Nephron progenitor cell (in vitro differentiated cells): Measurements from ENCODE around the gene BTBD18.

Experiments
- DNase-seq: peaks from one replicate; pipeline ENCODE4 v3.0.0; 2021
- H3K27ac Mint-ChIP-seq: 2 replicates; pipeline ENCODE4 v1.8.0; 2021; ENCODE audit warnings: mild to moderate bottlenecking, moderate library complexity, mixed read lengths
- H3K27me3 Mint-ChIP-seq: 2 replicates; pipeline ENCODE4 v1.8.0; 2021; ENCODE audit warnings: mild to moderate bottlenecking, low read depth, mixed read lengths; ENCODE audit not compliant: poor library complexity
- H3K36me3 Mint-ChIP-seq: 2 replicates; pipeline ENCODE4 v1.8.0; 2021; ENCODE audit warnings: low read depth, mixed read lengths
- H3K4me1 Mint-ChIP-seq: 2 replicates; pipeline ENCODE4 v1.8.0; 2021; ENCODE audit warnings: mixed read lengths
- H3K4me3 Mint-ChIP-seq: 2 replicates; pipeline ENCODE4 v1.8.0; 2021; ENCODE audit warnings: mild to moderate bottlenecking, moderate library complexity, mixed read lengths
- H3K9me3 Mint-ChIP-seq: 2 replicates; pipeline ENCODE4 v1.8.0; 2021; ENCODE audit warnings: mild to moderate bottlenecking, moderate library complexity, mixed read lengths
- TF ChIP-seq, protein P1 (sequence below): fragments of 200-600 bp; sonication (generic); IDR thresholded peaks from 2 replicates; pipeline ENCODE4 v1.5.0; 2021; ENCODE audit warnings: antibody characterized with exemption

Gene BTBD18

DNA sequence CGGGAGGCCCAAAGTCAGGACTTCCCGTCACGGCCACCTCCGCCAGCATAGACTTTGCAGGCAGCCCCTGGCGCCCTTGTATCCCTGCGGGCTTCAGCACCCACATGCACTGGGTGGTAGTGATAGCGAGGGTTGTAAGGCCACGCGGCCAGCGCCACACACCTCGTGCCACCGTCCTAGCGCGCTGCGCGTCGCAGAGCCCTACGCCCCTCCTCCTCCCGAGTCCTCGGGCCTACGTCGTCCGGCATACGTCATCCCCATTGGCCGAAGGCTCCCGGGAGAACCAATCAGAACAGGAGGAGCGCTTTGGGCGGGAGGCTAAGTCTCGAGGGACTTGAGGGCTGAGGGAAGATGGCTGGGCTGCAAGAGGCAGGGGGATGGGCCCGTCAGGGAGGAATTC, 1.3 kb upstream of the BTBD18 start:
- Mint-ChIP-seq H3K4me3 (no peak overlapping the region), H3K4me1 (peaks cover 7% of the 10 kb centered on the region), H3K9me3 (no peaks in the 10 kb centered on the region), H3K27ac (no peak overlapping the region), H3K27me3 (no peaks in the 10 kb centered on the region), H3K36me3 (peaks cover 5% of the 10 kb centered on the region)
- DNase-seq = no peak
- TF ChIP-seq, protein P1, sequence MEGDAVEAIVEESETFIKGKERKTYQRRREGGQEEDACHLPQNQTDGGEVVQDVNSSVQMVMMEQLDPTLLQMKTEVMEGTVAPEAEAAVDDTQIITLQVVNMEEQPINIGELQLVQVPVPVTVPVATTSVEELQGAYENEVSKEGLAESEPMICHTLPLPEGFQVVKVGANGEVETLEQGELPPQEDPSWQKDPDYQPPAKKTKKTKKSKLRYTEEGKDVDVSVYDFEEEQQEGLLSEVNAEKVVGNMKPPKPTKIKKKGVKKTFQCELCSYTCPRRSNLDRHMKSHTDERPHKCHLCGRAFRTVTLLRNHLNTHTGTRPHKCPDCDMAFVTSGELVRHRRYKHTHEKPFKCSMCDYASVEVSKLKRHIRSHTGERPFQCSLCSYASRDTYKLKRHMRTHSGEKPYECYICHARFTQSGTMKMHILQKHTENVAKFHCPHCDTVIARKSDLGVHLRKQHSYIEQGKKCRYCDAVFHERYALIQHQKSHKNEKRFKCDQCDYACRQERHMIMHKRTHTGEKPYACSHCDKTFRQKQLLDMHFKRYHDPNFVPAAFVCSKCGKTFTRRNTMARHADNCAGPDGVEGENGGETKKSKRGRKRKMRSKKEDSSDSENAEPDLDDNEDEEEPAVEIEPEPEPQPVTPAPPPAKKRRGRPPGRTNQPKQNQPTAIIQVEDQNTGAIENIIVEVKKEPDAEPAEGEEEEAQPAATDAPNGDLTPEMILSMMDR = no peak

DNA sequence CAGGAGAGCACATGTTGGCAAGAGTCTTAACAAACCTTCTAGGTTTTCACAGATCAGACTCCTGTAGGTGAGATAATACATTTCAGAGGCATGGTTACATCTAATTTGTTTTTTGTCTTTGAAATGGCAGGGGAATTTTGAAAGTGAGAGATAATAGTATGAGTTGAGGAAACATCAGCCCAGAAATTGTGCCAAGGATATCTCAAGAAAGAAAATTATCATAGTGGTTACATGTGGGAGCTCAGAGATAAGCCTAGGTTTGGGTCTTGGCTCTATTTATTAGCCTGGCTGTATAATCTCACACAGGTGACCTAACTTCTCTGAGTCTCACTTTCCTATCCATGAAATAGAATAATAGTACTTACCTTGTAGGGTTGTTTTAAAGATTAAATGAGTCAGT, 443 bp downstream of the BTBD18 start:
- Mint-ChIP-seq H3K4me1 (peaks cover 7% of the 10 kb centered on the region), H3K27me3 (no peaks in the 10 kb centered on the region), H3K36me3 (peaks cover 11% of the 10 kb centered on the region), H3K27ac (no peak overlapping the region), H3K9me3 (no peaks in the 10 kb centered on the region), H3K4me3 (no peak overlapping the region)
- DNase-seq = no peak
- TF ChIP-seq, protein P1 = no peak

DNA sequence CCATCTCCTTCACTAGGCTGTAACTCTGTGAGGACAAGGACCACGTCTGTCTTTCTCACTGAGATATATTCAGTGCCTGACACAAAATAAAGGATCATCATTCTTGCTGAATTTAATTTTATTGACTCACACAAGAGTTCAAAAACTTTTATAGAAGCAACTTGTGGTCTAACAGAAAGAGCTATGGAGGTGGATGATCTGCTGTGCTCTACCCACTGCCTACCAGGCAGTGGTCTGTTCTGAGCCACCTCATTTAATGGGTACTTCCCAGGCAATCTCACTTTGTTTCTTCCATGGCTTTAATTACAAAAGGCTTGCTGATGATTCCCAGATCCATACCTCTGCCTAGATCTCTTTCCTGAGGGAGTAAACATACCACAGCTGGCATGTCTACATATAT, 4.7 kb downstream of the BTBD18 start:
- Mint-ChIP-seq H3K4me3 (no peak overlapping the region), H3K9me3 (no peaks in the 10 kb centered on the region), H3K27ac (peak overlapping the region; percentile 57), H3K36me3 (peaks cover 43% of the 10 kb centered on the region), H3K4me1 (peaks cover 38% of the 10 kb centered on the region), H3K27me3 (no peaks in the 10 kb centered on the region)
- DNase-seq = no peak
- TF ChIP-seq, protein P1 = no peak

DNA sequence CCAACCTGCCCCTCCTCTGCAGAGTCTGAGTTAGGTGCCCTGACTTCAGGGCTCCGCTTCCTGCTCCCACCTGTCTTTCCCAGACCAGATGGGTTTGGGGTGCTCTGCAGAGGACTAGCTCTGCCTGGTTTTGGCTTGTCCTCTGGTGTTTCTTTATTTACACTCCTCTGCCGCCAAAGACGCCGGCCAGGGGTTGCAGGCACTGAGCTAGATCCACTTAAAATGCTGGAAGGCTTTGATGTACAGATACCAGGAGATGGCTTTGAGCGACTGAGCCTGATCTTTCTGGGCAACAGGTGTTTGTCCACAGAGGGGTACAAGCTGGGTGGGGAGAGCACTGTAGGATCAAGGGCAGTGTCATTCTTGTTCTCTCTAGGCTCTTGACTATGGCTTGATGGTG, 6.4 kb downstream of the BTBD18 start:
- Mint-ChIP-seq H3K4me1 (peaks cover 47% of the 10 kb centered on the region), H3K4me3 (no peak overlapping the region), H3K27me3 (no peaks in the 10 kb centered on the region), H3K9me3 (no peaks in the 10 kb centered on the region), H3K27ac (peak overlapping the region; percentile 86), H3K36me3 (peaks cover 41% of the 10 kb centered on the region)
- TF ChIP-seq, protein P1 = no peak
- DNase-seq = no peak

DNA sequence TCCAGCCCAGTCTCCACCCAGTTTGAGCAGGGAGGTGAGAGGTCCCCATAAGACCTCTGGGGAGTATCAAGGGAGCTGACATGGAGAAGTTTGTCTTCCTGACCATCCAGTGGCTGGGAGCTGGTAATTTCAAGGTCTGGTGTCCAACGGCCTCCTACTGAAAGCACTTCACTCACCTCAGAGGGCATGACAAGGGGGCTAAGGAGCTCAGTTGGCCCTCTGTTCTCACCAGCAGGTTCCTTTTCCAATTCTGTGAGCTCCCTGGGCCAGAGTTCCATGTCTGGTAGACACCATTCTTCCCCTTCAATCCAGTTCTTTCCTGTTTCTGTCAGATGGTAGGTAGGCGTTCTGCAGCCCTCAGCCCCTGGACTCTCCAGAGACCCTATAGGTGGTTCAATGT, 7.3 kb downstream of the BTBD18 start:
- TF ChIP-seq, protein P1 = no peak
- Mint-ChIP-seq H3K27me3 (no peaks in the 10 kb centered on the region), H3K4me1 (peaks cover 47% of the 10 kb centered on the region), H3K4me3 (peak overlapping the region; percentile 63), H3K9me3 (no peaks in the 10 kb centered on the region), H3K36me3 (peaks cover 46% of the 10 kb centered on the region), H3K27ac (no peak overlapping the region)
- DNase-seq = no peak

DNA sequence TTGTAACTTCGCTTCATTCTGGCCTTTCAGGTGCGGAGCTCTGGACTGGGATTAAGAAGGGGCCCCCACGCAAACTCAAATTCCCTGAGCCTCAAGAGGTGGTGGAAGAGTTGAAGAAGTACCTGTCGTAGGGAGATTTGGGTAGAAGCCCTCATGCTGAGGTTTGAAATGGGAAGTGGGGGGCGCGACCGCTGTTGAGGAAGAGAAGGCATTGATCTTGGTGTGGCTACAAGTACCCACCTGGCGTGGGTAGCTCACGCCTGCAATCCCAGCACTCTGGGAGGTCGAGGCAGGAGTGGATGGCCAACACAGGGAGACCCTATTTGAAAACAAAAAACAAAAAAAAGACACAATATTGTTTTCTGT, 9.5 kb downstream of the BTBD18 start:
- H3K9me3 Mint-ChIP-seq = no peaks in the 10 kb centered on the region
- H3K4me3 Mint-ChIP-seq = peak overlapping the region; percentile 99
- H3K4me1 Mint-ChIP-seq = peaks cover 47% of the 10 kb centered on the region
- H3K36me3 Mint-ChIP-seq = peaks cover 63% of the 10 kb centered on the region
- H3K27me3 Mint-ChIP-seq = no peaks in the 10 kb centered on the region
- TF ChIP-seq, protein P1 = no peak
- H3K27ac Mint-ChIP-seq = peak overlapping the region; percentile 99
- DNase-seq = no peak
